GM12878 (cell line): ENCODE data around the gene IL27RA. TPM values are rescaled to one million over a fixed set of nuclear protein-coding genes. Genes with fewer than 3 reads are reported as not detected.

Experiments
- ATAC-seq: fragments of 200-7000 bp; cut with Tn5 transposase; 3 replicates; pipeline ENCODE4 v1.9.1; 2020; ENCODE audit warnings: mild to moderate bottlenecking, moderate library complexity
- BruUV-seq: library from RNA; stranded (reverse); fragments of 400-500 nt; replicated peaks from 2 replicates; lab custom pipeline; 2021; lab: Mats Ljungman, UMichigan
- CTCF ChIA-PET: fragments of 300-600 bp; sonication (Branson Sonifier 250); formaldehyde crosslinking; extraction: SDS; loops from one replicate; lab custom pipeline; 2021; ENCODE audit warnings: inconsistent platforms; lab: Yijun Ruan, JAX
- POLR2A ChIA-PET: fragments of 350-600 bp; formaldehyde crosslinking; extraction: SDS; loops from one replicate; lab custom pipeline; 2021; ENCODE audit warnings: inconsistent platforms; lab: Charles Lee
- RAD21 ChIA-PET: fragments of 300-600 bp; sonication (Branson Sonifier 250); formaldehyde crosslinking; loops from one replicate; lab custom pipeline; 2023; ENCODE audit warnings: antibody characterized with exemption; ENCODE audit not compliant: unreplicated experiment; lab: Charles Lee
- SMC1A ChIA-PET: fragments of 300-600 bp; sonication (Branson Sonifier 250); formaldehyde crosslinking; loops from one replicate; lab custom pipeline; 2023; ENCODE audit not compliant: unreplicated experiment, uncharacterized antibody; lab: Charles Lee
- DNase-seq: peaks from one replicate; pipeline ENCODE4 v3.0.0-alpha.2; 2011; ENCODE audit warnings: low read depth, low spot score
- FAIRE-seq: peaks from 3 replicates; lab custom pipeline; 2011; peaks lifted over from hg19 to GRCh38; lab: Jason Lieb, UNC
- H2AFZ ChIP-seq: 2 replicates; pipeline ENCODE4 v1.6.0; 2011; ENCODE audit warnings: low read depth, low read length, control low read depth; ENCODE audit not compliant: control insufficient read depth
- H3K27ac ChIP-seq: 2 replicates; pipeline ENCODE4 v1.5.1; 2011; ENCODE audit warnings: control low read depth; ENCODE audit not compliant: control insufficient read depth, insufficient read depth
- H3K27me3 ChIP-seq, 2 experiments: replicated peaks in 1 of 2; 2 replicates each; pipeline versions ENCODE4 v1.6.0 to v1.6.1; 2011; ENCODE audit warnings: low read length in 1 of 2; ENCODE audit not compliant: control insufficient read depth in 2 of 2, insufficient read depth in 2 of 2
- H3K36me3 ChIP-seq, 2 experiments: 2 replicates each; pipeline ENCODE4 v1.5.1; 2011; ENCODE audit warnings: low read length in 1 of 2; ENCODE audit not compliant: control insufficient read depth in 2 of 2, insufficient read depth in 2 of 2
- H3K4me1 ChIP-seq: 2 replicates; pipeline ENCODE4 v1.6.1; 2011; ENCODE audit warnings: mild to moderate bottlenecking, low read length, moderate library complexity, mixed read lengths; ENCODE audit not compliant: control insufficient read depth, insufficient read depth
- H3K4me2 ChIP-seq: 2 replicates; pipeline ENCODE4 v1.6.0; 2011; ENCODE audit warnings: control low read depth; ENCODE audit not compliant: control insufficient read depth, insufficient read depth
- H3K4me3 ChIP-seq: fragments of 200-600 bp; sonication (generic); 2 replicates; pipeline ENCODE4 v1.5.1; 2016
- H3K79me2 ChIP-seq: 2 replicates; pipeline ENCODE4 v1.6.0; 2011; ENCODE audit warnings: low read length; ENCODE audit not compliant: control insufficient read depth, insufficient read depth
- H3K9ac ChIP-seq: 2 replicates; pipeline ENCODE4 v1.8.0; 2011; ENCODE audit warnings: low read length, control low read depth, mixed read lengths; ENCODE audit not compliant: control insufficient read depth, insufficient read depth
- H3K9me3 ChIP-seq: replicated peaks from 3 replicates; pipeline ENCODE4 v1.5.1; 2011; ENCODE audit warnings: mild to moderate bottlenecking, low read length; ENCODE audit not compliant: control insufficient read depth, insufficient read depth
- H4K20me1 ChIP-seq: 2 replicates; pipeline ENCODE4 v1.6.0; 2011; ENCODE audit not compliant: control insufficient read depth, insufficient read depth
- ATF7 ChIP-seq: fragments of 450-650 bp; IDR thresholded peaks from 2 replicates; pipeline ENCODE4 v1.6.1; 2016; ENCODE audit warnings: low read depth, mild to moderate bottlenecking
- E2F4 ChIP-seq: IDR thresholded peaks from 2 replicates; pipeline ENCODE4 v1.6.1; 2012; ENCODE audit warnings: low read depth, low read length, improper control_type of control experiment
- ELK1 ChIP-seq: IDR thresholded peaks from 2 replicates; pipeline ENCODE4 v1.6.1; 2012; ENCODE audit warnings: low read depth, low read length, improper control_type of control experiment
- IKZF1 ChIP-seq: fragments of 450-650 bp; conservative IDR thresholded peaks from 2 replicates; pipeline ENCODE4 v1.6.1; 2017; ENCODE audit warnings: antibody characterized with exemption, mild to moderate bottlenecking
- LARP7 ChIP-seq: fragments of 450-650 bp; IDR thresholded peaks from 2 replicates; pipeline ENCODE4 v1.6.1; 2017; ENCODE audit warnings: mild to moderate bottlenecking
- MYC ChIP-seq: IDR thresholded peaks from 2 replicates; pipeline ENCODE4 v1.6.1; 2011; ENCODE audit warnings: mild to moderate bottlenecking, low read length, moderate library complexity, inconsistent platforms; ENCODE audit not compliant: insufficient read depth, insufficient replicate concordance, insufficient read length, severe bottlenecking
- RB1 ChIP-seq: fragments of 450-650 bp; formaldehyde crosslinking; IDR thresholded peaks from 2 replicates; pipeline ENCODE4 v1.6.1; 2017; ENCODE audit warnings: mild to moderate bottlenecking, borderline replicate concordance
- SREBF1 ChIP-seq: IDR thresholded peaks from 2 replicates; pipeline ENCODE4 v1.6.1; 2012; ENCODE audit warnings: mild to moderate bottlenecking, low read length
- SRF ChIP-seq, 2 experiments: IDR thresholded peaks; 2 replicates each; pipeline ENCODE4 v1.6.1; 2011; ENCODE audit warnings: low read depth in 2 of 2, low read length in 2 of 2, mild to moderate bottlenecking in 1 of 2, moderate library complexity in 1 of 2
- TBL1XR1 ChIP-seq: IDR thresholded peaks from 2 replicates; pipeline ENCODE4 v1.6.1; 2012; ENCODE audit warnings: low read depth, low read length, improper control_type of control experiment
- YY1 ChIP-seq: IDR thresholded peaks from 2 replicates; pipeline ENCODE4 v1.6.1; 2011; ENCODE audit warnings: low read depth, mild to moderate bottlenecking, low read length
- ZNF217 ChIP-seq: fragments of 450-650 bp; IDR thresholded peaks from 2 replicates; pipeline ENCODE4 v1.6.1; 2017; ENCODE audit warnings: antibody characterized with exemption, mild to moderate bottlenecking
- ZNF384 ChIP-seq: IDR thresholded peaks from 2 replicates; pipeline ENCODE4 v1.6.1; 2012; ENCODE audit warnings: low read depth, mild to moderate bottlenecking, low read length, improper control_type of control experiment, borderline replicate concordance
- ZSCAN29 ChIP-seq: fragments of 450-650 bp; IDR thresholded peaks from 2 replicates; pipeline ENCODE4 v1.6.1; 2017; ENCODE audit warnings: mild to moderate bottlenecking, moderate library complexity
- WGBS: methylation state at CpG from one replicate; pipeline ENCODE4 v1.1.6; 2016; ENCODE audit warnings: low lambda C conversion rate; ENCODE audit not compliant: insufficient replicate concordance, insufficient coverage; ENCODE audit errors: missing lambda C conversion rate; 5-methylcytosine and 5-hydroxymethylcytosine counted together
- in situ Hi-C: fragments of 300-500 bp; cut with MboI; formaldehyde crosslinking; loops from 9 replicates; pipeline ENCODE4 v1.14.3; 2018; ENCODE audit warnings: mixed read lengths
- intact Hi-C: fragments of 100-400 bp; cut with micrococcal nuclease; formaldehyde crosslinking; loops from one replicate; pipeline ENCODE4 v1.14.2; 2022; ENCODE audit not compliant: unreplicated experiment
- polyA plus RNA-seq, 11 experiments: library from polyadenylated mRNA; depleted of rRNA in 4 of 11; unstranded in 6 of 11; stranded (reverse) in 5 of 11; fragments of >200 nt; fragmentation: Nextera tagmentation in 4 of 11; fragmentation: Illumina TruSeq in 1 of 11; extraction: Ambion mirVana in 4 of 11; extraction: Trizol in 1 of 11; gene quantifications; 1 replicate in 1 of 11; 2 replicates in 10 of 11; pipeline versions ENCODE4 v1.2.1 to v1.2.3, GENCODE V29; 2011 to 2016; ENCODE audit warnings: inconsistent platforms in 2 of 11, missing spikeins in 2 of 11, low read depth in 1 of 11
- total RNA-seq, 4 experiments: library from RNA; depleted of rRNA in 3 of 4; stranded (reverse); fragments of >200 nt in 3 of 4; fragmentation: Illumina TruSeq in 1 of 4; extraction: Trizol in 1 of 4; gene quantifications; 2 replicates each; pipeline versions ENCODE4 v1.2.1 to v1.2.3, GENCODE V29; 2013 to 2021
- TF ChIP-seq, protein P1 (sequence below), 3 experiments: IDR thresholded peaks in 2 of 3; conservative IDR thresholded peaks in 1 of 3; 2 replicates each; pipeline ENCODE4 v1.5.1; 2011; ENCODE audit warnings: low read depth in 3 of 3, low read length in 3 of 3, mild to moderate bottlenecking in 3 of 3, control low read depth in 2 of 3, moderate library complexity in 2 of 3, inconsistent platforms in 1 of 3, mixed read lengths in 1 of 3; ENCODE audit not compliant: control insufficient read depth in 2 of 3, insufficient read depth in 1 of 3; ENCODE audit errors: extremely low read depth in 1 of 3
- TF ChIP-seq, protein P2 (sequence below): fragments of 450-650 bp; IDR thresholded peaks from 2 replicates; pipeline ENCODE4 v1.6.1; 2017; ENCODE audit warnings: borderline replicate concordance

The IL27RA gene
- total and polyA plus RNA-seq, 10 of the 15 experiments (the other 5 are each of a cell fraction or from before 2014, with no cell fraction given) = 8.4 to 63.5 (median 41.2) TPM

DNA sequence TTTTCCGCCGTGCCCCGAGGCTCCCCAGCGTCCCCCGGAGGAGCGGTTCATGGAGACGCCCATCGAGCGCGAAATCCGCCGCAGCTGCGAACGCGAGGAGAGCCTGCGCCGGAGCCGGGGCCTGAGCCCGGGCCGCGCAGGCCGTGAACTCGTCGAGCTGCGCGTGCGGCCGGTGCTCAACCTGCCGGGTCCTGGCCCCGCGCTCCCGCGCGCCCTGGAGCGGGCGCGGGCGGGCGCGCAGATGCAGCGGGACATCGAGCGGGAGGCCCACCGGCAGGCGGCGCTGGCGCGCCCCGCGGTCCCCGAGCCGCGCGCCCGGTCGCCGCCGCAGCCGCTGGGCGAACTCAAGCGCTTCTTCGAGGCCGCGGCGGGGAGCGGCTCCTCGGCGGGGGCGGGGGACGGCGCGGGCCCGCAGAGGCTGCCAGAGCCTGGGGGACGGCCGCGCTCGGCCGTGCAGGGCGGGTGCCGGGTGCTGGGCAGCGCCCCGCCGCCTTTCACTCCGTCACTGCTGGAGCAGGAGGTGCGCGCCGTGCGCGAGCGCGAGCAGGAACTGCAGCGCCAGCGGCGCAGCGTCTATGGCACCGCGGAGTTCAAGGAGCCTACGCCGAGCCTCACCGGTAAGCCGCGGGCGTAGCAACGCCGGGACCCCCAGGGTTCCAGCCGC is 41.8 kb downstream of the IL27RA start:
- Histone ChIP-seq H3K9me3 (no peaks in the 10 kb centered on the region), H3K79me2 (no peaks in the 10 kb centered on the region), H3K9ac (peak overlapping the region; percentile 42; the same call in 1 of the 2 replicates), H3K36me3 (no peaks in the 10 kb centered on the region), H3K4me3 (peak overlapping the region; percentile 81), H3K4me1 (peaks cover 19% of the 10 kb centered on the region), H3K27ac (no peak overlapping the region), H3K27me3 (no peaks in the 10 kb centered on the region), H2AFZ (peak overlapping the region; percentile 87), H4K20me1 (no peaks in the 10 kb centered on the region), H3K4me2 (peak overlapping the region; percentile 100)
- ATAC-seq (peak; percentile 65), DNase-seq (no peak), FAIRE-seq (peak; percentile 70)
- under 1% methylated on average over 52 of the region's 106 CpGs for WGBS
- intact Hi-C loops = loop anchor here (5.0 kb wide), 1 partner anchor 274 kb away; no protein-coding TSS in a partner anchor
- ChIA-PET CTCF (interaction anchor here (0.6 to 6.7 kb wide), 16 partner anchors 9 to 476 kb away, joined by 3 to 152 read pairs (median 10); partner anchors contain the start of genes ASF1B, IL27RA, NANOS3 and RLN3), SMC1A (interaction anchor here (1.9 to 5.4 kb wide), 3 partner anchors 14 to 193 kb away, joined by 6 to 47 read pairs (median 20); partner anchors contain the start of gene NANOS3), POLR2A (interaction anchor here (0.5 to 1.1 kb wide), 6 partner anchors 9 to 126 kb away, joined by 3 to 6 read pairs (median 4); partner anchors contain the start of gene ASF1B), RAD21 (interaction anchor here (0.6 to 3.0 kb wide), 7 partner anchors 41 to 280 kb away, joined by 3 to 15 read pairs (median 4); partner anchors contain the start of genes ASF1B and IL27RA)
- in situ Hi-C loops = loop anchor here (5.0 to 25.0 kb wide), 3 partner anchors 191 to 786 kb away; no protein-coding TSS in a partner anchor
- no TSS peak for BruUV-seq
- TF ChIP-seq LARP7 (peak; percentile 86), TBL1XR1 (no peak), ZSCAN29 (peak; percentile 65; the same call in 1 of the 2 replicates), IKZF1 (peak; percentile 82), YY1 (peak; percentile 53; the same call in 1 of the 2 replicates), RB1 (peak; percentile 90; the same call in 1 of the 2 replicates), SREBF1 (no peak), MYC (no peak), SRF (IDR thresholded peaks at IDR 0.05; ENCODE audit: low read depth in 2 of 2, low read length in 2 of 2) (0 out of 4 replicates have a peak, but pooled peaks of 1 of the 2 experiments have one; percentile 21), ZNF384 (no peak), ZNF217 (peak; percentile 70), ATF7 (no peak), ELK1 (0 out of 2 replicates have a peak, but pooled peaks have one; percentile 25), E2F4 (no peak)
- TF ChIP-seq, protein P1, sequence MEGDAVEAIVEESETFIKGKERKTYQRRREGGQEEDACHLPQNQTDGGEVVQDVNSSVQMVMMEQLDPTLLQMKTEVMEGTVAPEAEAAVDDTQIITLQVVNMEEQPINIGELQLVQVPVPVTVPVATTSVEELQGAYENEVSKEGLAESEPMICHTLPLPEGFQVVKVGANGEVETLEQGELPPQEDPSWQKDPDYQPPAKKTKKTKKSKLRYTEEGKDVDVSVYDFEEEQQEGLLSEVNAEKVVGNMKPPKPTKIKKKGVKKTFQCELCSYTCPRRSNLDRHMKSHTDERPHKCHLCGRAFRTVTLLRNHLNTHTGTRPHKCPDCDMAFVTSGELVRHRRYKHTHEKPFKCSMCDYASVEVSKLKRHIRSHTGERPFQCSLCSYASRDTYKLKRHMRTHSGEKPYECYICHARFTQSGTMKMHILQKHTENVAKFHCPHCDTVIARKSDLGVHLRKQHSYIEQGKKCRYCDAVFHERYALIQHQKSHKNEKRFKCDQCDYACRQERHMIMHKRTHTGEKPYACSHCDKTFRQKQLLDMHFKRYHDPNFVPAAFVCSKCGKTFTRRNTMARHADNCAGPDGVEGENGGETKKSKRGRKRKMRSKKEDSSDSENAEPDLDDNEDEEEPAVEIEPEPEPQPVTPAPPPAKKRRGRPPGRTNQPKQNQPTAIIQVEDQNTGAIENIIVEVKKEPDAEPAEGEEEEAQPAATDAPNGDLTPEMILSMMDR (IDR thresholded peaks at IDR 0.05 in 2 of 3, conservative IDR thresholded peaks at IDR 0.05 in 1 of 3; ENCODE audit: control insufficient read depth in 2 of 3, extremely low read depth in 1 of 3, insufficient read depth in 1 of 3, low read depth in 3 of 3, low read length in 3 of 3) = peak; percentile 41 to 70 (median 44); a peak in 5 of 6 replicates
- TF ChIP-seq, protein P2, sequence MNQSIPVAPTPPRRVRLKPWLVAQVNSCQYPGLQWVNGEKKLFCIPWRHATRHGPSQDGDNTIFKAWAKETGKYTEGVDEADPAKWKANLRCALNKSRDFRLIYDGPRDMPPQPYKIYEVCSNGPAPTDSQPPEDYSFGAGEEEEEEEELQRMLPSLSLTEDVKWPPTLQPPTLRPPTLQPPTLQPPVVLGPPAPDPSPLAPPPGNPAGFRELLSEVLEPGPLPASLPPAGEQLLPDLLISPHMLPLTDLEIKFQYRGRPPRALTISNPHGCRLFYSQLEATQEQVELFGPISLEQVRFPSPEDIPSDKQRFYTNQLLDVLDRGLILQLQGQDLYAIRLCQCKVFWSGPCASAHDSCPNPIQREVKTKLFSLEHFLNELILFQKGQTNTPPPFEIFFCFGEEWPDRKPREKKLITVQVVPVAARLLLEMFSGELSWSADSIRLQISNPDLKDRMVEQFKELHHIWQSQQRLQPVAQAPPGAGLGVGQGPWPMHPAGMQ = no peak
